ENCODE measurements around the gene ASCC3.

Gene ASCC3

GRCh38 chr6:100568255-100568654, 312.9 kb downstream of the ASCC3 start:
- TF ChIP-seq CTCF (IDR thresholded peaks at IDR 0.05; ENCODE audit: borderline replicate concordance, insufficient read depth, low read depth, low read length) = no peak
- no peak overlapping the region for H3K4me3 ChIP-seq (ENCODE audit: low read depth, low read length)

- H3K4me3 ChIP-seq (ENCODE audit: low read depth, low read length) = no peak overlapping the region
- no peak for TF ChIP-seq CTCF (IDR thresholded peaks at IDR 0.05; ENCODE audit: borderline replicate concordance, insufficient read depth, low read depth, low read length)
These were observed 314.6 kb downstream of the ASCC3 start for GRCh38 chr6:100566563-100566962.

GRCh38 chr6:100565439-100566104, 315.6 kb downstream of the ASCC3 start:
- TF ChIP-seq CTCF (IDR thresholded peaks at IDR 0.05; ENCODE audit: borderline replicate concordance, insufficient read depth, low read depth, low read length) = no peak

GRCh38 chr6:100559859-100560258, 321.3 kb downstream of the ASCC3 start:
- TF ChIP-seq CTCF (IDR thresholded peaks at IDR 0.05; ENCODE audit: borderline replicate concordance, insufficient read depth, low read depth, low read length) = no peak
- H3K4me3 ChIP-seq (ENCODE audit: low read depth, low read length) = no peak overlapping the region

More at GRCh38 chr6:100565439-100566104, 315.6 kb downstream of the ASCC3 start:
- no peak overlapping the region for H3K4me3 ChIP-seq (ENCODE audit: low read depth, low read length)

GRCh38 chr6:100554228-100554627, 326.9 kb downstream of the ASCC3 start:
- TF ChIP-seq CTCF (IDR thresholded peaks at IDR 0.05; ENCODE audit: borderline replicate concordance, insufficient read depth, low read depth, low read length) = no peak
- no peak overlapping the region for H3K4me3 ChIP-seq (ENCODE audit: low read depth, low read length)

GRCh38 chr6:100553243-100553642, 327.9 kb downstream of the ASCC3 start:
- TF ChIP-seq CTCF (IDR thresholded peaks at IDR 0.05; ENCODE audit: borderline replicate concordance, insufficient read depth, low read depth, low read length) = no peak
- H3K4me3 ChIP-seq (ENCODE audit: low read depth, low read length) = no peak overlapping the region

- TF ChIP-seq CTCF (IDR thresholded peaks at IDR 0.05; ENCODE audit: borderline replicate concordance, insufficient read depth, low read depth, low read length) = no peak
These were observed 331.5 kb downstream of the ASCC3 start for GRCh38 chr6:100549406-100550167.

More at GRCh38 chr6:100549406-100550167, 331.5 kb downstream of the ASCC3 start:
- no peak overlapping the region for H3K4me3 ChIP-seq (ENCODE audit: low read depth, low read length)

Data from GM12875 (cell line).